ENCODE measurements around the gene MLH3. TPM values are rescaled to one million over a fixed set of nuclear protein-coding genes. Genes with fewer than 3 reads are reported as not detected.
A peak's percentile ranks its signal among the peaks of the same experiment; 100 is the strongest.
"Not testable (repeated sequence)": the region's sequence is repeated elsewhere in the genome, so short reads cannot be mapped to it uniquely, and the experiment has no call there.

Gene MLH3
- total RNA-seq, 1 donor from 2014 or later, result 15.0 TPM

GRCh38 chr14:75030147-75030546 lies 21.1 kb downstream of the MLH3 start:
- DNase-seq (ENCODE audit: low read depth, low spot score), result no peak

DNA sequence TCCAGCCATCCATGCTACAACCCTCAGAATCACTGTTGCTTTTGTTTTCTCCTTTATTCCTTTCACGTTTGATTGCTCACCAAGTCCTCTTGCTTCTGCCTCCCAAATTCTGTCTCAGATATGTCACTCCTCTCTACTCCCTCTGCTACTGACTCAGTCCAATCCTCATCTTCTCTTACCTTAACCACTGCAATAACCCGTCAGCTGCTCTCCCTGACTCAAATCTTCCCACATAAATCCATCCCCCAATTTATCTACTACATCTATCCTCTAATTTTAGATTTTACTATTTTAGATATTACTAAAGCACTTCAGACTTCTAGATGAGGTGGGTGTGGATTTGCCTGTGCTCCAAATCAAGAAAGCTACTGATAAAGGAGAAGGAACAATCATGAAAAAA lies 25.4 kb downstream of the MLH3 start:
- DNase-seq (ENCODE audit: low read depth, low spot score), result no peak

DNA sequence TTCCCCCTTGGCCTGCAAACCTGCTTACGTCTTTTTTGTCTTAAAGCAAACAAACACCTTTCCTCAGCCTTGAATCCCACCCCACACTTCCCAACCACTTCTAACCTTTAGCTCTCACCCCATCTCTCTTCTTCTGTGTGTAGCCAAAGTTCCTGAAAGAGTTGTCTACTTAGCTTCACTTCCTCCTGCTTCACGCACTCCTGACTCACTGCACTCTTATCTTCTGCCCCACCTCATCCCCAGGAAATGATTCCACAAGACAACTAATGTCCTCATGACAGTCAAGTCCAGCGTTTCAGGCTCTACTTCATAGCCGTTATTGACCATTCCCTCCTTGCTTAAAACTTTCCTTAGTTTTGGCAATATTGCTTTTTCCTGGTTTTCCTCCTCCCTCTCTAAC lies 26.2 kb downstream of the MLH3 start:
- DNase-seq (ENCODE audit: low read depth, low spot score), result peak; percentile 63

GRCh38 chr14:75023108-75023507 lies 28.2 kb downstream of the MLH3 start:
- DNase-seq (ENCODE audit: low read depth, low spot score), result no peak

DNA sequence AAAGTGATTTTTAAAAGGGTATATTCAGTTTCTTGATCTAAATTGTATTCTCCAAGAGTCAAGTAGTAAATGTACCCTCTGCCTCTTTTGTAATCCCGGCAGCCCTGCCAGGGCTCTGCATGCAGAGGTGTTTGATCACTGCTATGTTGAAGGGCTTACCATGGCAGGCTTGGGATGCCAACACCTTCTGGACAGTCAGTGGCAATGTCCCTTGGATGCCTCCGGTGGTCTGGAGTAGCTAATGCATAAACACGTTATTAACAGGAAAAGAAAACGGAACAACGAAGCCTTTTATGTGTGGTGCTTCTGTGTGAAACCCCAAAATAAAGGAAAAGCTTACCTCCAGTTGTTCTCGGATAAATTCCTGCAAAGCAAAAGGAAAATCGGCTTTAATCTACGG lies 28.6 kb downstream of the MLH3 start:
- no peak for DNase-seq (ENCODE audit: low read depth, low spot score)

DNA sequence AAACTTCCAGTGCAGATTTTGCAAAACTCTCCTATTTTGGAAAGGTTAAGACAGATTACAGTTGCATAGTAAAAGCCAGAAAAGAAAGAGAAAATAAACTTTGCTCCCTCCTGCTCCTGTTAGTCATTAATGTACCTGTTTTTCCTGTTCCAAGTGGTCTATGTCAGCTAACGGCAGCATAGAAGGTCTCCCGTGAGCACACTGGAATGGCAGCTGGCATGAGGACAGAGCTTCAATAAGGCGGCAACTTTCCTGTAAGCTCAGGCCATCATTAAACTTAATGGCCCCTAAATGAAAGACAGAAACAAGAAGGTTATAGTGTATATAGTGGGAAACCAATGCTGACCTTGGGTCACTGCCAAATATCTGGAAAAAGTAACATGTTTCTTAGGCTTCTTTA lies 32.6 kb downstream of the MLH3 start:
- DNase-seq (ENCODE audit: low read depth, low spot score), result no peak

DNA sequence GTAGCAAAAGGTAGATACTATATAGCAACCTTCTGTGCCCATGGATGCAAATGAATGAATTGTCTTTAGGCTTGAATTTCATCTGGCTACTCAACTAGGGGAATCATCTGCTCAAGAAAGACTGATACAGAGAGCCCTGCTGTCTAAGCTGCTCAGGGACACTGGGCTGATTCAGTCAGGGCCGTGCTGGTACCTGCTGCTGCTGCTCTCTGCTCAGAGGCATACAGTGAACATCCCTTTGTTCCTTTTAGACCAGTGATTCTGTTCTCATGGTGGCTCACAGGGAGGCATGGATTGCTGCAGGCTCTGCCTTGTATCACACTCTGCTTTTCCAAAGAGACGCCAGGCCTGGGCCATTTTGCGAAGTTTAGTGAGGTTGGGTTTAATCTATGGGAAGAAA lies 34.5 kb downstream of the MLH3 start:
- no peak for DNase-seq (ENCODE audit: low read depth, low spot score)

DNA sequence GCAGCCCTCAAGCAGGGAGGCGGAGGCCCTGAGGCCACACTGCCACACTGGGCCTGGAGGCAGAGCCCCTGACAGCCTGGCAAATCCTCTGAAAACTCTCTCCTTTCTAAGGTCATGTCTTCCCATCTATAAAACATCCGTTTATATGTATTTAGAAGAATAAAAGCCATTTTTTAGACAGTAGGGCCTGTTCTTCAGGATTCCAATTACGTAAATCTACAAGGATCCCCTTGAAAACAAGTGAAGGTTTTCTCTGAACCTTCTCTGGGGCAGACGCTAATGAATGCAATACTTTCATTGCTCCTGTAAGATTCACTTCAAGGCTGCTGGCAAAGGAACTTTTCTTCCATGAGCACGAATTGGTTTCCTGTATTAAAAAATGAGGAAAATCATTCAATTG lies 35.8 kb downstream of the MLH3 start:
- no peak for DNase-seq (ENCODE audit: low read depth, low spot score)

- no peak for DNase-seq (ENCODE audit: low read depth, low spot score)
Observed at GRCh38 chr14:75013290-75013689, 38.0 kb downstream of the MLH3 start.

- DNase-seq (ENCODE audit: low read depth, low spot score), result peak; percentile 22
Observed at GRCh38 chr14:75011356-75011994, 39.8 kb downstream of the MLH3 start.

DNA sequence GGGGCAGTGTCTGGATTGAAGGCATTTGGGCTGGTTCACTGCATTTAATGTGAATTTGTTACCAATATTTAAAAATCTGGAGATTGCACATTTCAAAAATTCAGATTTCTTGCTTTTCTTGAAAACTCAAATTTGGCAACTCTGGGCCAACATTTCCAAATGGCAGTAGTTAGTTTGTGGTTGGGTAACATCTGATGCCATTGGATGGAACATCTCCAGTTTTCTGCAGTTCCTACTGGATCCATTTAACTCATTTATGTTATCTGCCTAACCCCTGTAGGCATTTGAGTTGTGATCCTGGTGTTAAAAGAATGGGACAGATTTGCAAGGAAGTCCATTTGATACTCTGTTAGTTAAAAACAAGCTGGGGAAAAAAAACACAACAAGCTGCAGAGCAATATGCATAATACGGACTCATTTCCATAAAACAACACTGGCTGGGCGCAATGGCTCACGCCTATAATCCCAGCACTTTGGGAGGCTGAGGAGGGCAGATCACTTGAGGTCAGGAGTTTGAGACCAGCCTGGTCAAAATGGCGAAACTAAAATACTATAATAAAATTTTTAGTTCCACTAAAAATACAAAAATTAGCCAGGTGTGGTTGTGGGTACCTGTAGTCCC lies 40.7 kb downstream of the MLH3 start:
- DNase-seq (ENCODE audit: low read depth, low spot score), result no peak

DNA sequence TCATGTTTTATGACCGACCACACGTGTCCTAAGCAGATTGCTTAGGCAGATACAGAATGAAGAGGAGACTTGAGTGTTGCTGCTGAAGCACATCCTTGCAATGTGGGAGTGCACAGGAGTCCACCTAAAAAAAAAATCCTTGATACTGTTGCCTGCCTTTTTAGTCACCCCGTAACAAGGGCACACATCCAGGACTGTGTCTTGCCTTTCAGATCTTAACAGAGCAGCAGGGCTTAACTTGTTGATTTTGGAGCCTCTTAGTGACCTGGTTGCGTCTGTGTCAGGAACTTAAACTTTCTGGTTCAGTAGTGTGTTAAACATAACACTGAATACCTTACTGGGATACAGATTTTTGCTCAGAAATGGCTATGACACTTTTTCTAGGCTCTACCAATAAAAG lies 42.1 kb downstream of the MLH3 start:
- no peak for DNase-seq (ENCODE audit: low read depth, low spot score)

DNA sequence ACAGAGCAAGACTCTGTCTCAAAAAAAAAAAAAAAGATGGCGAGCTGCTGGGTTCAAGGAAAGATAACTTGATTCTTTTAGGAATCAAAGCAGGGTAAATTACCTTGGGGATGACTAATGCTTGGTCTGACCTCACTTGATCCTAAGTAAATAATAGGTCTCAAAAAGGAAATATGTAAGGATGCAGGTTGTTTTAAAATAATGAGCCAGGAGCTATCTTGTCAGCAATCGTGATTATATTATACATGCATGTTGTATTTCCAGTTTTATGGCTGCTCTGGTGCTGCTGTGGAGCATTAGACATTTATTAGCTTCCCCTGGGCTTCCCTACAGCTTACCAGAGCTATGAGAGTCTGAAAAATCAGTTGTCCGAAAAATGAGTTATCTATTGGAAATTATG lies 45.9 kb downstream of the MLH3 start:
- DNase-seq (ENCODE audit: low read depth, low spot score), result no peak

DNA sequence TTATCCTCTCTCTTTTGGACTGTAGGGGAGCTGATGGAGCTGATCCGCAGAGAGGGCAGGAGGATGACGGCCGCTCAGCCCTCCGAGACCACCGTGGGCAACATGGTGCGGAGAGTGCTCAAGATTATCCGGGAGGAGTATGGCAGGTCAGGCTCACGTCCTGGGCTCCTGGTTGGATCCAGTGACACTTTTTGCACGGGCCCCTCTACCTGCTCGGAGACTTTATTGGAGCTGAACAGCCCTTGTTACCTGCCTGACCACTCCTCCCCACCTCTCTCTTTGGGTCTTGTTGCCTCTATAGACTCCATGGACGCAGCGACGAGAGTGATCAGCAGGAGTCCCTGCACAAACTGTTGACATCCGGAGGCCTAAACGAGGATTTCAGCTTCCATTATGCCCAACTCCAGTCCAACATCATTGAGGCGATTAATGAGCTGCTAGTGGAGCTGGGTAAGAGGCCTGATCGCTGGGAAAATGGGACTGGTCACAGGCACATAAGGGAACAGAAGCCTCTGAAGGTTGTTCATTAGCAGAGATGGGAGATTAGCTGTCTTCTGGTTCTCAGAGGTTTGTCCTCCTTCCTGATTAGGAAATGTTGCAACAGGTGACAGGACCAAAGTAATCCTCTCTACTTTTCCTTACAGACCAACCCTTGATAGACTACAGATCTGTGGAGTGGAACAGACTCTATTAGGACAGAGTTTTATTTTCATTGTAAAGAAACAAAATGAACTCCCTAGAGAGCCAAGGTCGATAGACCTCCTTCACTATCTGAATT lies 47.8 kb downstream of the MLH3 start:
- DNase-seq (ENCODE audit: low read depth, low spot score), result no peak

DNA sequence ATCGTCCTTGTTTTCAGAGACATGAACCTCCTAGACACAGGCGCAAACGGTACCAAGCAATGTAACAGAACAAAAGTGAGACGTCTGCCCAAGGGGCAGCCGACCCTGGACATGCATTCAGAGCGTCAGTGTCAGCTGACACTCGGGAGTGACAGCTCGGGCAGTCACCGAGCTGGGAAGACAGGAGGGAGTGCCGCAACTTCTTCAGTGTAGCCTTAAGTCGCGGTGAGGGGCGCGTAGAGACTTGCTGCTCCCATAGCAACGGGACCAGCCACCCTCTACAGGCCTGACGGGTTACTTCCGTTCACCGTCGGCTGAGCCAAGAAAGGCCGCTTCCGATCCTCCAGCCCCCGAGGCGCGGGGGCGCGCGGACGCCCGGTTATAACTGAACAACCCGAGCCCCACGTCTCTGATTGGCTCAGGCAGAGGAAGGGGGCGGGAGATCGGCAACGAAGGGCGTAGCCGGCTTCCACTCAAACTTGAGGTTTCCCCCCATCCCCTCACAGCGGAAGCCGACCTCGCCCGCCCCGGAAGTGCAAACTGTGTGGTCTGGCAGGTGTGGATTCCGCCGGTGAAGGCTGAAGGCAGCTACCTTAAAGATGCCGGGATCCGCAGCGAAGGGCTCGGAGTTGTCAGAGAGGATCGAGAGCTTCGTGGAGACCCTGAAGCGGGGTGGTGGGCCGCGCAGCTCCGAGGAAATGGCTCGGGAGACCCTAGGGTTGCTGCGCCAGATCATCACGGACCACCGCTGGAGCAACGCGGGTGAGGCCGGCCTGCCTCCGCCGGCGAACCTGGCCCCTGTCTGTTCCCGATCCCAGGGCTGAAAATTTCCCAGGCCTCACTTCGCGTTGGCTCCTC lies 48.6 kb downstream of the MLH3 start, which contains the start of gene EIF2B2:
Gene EIF2B2 (plus strand): TSS at position 530 of the 858 bp plus-strand sequence. CDS start 70 bp downstream, at position 600.
- DNase-seq (ENCODE audit: low read depth, low spot score), result peak; percentile 83

GRCh38 chr14:75001899-75002298 lies 49.4 kb downstream of the MLH3 start:
- DNase-seq (ENCODE audit: low read depth, low spot score), result no peak

DNA sequence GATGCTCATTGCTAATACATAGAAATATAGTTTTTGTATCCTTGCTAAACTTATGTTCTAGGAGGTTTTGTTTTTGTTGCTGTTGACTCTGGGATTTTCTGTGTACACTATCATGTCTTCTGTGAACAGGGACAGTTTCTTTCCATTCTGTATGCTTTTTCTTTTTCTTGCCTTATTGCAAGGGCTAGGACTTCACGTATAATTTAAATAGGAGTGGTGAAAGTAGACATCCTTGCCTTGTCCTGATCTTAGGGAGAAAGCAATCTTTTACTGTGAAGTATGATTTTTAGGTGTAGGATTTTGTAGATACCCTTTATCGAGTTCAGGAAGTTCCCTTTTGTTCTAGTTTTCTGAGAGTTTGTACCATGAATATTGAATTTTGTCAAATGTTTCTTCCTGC lies 50.0 kb downstream of the MLH3 start:
- DNase-seq (ENCODE audit: low read depth, low spot score), result no peak

DNA sequence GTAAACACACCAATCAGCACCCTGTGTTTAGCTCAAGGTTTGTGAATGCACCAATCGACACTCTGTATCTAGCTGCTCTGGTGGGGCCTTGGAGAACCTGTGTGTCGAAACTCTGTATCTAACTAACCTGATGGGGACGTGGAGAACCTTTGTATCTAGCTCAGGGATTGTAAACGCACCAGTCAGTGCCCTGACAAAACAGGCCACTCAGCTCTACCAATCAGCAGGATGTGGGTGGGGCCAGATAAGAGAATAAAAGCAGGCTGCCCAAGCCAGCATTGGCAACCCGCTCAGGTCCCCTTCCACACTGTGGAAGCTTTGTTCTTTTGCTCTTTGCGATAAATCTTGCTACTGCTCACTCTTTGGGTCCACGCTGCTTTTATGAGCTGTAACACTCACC lies 55.5 kb downstream of the MLH3 start:
- DNase-seq (ENCODE audit: low read depth, low spot score), result not testable (repeated sequence)

- not testable (repeated sequence) for DNase-seq (ENCODE audit: low read depth, low spot score)
Observed at GRCh38 chr14:74994182-74994581, 57.1 kb downstream of the MLH3 start.

DNA sequence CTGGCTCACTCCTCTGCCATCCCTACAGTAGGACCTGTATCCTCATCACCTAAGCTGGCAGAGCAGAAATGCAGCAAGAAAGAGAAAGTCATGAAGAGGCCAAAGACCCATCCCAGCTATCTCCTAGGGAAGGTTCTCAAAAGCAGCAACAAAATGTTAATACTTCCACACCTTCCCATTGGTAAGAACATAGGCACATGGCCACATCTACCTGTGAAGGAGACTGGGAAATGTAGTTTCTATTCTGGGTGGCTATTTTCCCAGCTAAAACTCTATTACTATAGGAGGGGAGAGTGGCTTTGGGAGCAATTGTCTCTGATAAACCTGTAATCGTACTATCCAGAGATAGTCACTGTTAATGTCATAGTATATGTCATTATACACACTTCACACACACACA lies 62.3 kb downstream of the MLH3 start:
- DNase-seq (ENCODE audit: low read depth, low spot score), result no peak

DNA sequence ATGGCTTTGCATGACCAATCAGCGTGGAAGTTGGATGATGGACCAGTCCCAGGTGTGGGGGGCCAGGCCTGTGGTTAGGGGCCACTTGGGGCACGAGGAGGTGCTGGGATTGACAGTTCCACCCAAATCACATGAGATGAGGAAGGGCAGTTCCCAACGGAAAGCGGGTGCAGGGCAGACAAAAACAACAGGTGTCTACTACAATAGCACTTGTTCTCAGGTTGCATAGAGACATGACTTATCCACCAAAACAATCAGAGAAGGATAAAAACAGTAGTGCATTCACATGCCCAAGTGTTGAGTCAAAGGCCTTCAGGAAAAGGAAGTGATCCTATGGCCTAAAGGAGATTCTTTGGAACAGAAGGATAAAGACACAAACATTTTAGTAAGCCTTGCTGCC lies 63.1 kb downstream of the MLH3 start:
- peak; percentile 96 for DNase-seq (ENCODE audit: low read depth, low spot score)

DNA sequence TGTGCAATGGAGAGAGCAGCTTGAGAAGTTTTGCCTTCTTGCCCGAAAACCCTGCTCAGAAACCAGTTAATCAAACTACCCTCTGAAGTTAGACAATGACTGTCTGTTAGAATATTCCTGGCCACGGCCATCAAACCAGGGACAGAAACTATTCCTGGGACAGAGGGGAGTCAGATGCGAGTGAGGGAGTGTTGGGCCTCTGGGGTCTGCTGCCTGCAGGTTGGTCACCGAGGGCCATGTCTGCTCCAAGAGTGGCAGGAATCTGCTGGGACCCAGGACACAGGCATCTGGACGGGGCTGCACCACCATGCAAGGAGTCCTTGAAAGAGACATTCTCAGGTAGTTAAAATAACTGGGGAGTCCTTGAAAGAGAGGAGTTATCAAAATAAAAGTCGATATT lies 65.5 kb downstream of the MLH3 start:
- DNase-seq (ENCODE audit: low read depth, low spot score), result no peak
